HG02943 (cell line): ENCODE measurements around the gene ZP3.
"Not testable (repeated sequence)": the region's sequence is repeated elsewhere in the genome, so short reads cannot be mapped to it uniquely, and the experiment has no call there.

Experiments used
- ATAC-seq: cut with Tn5 transposase; IDR thresholded peaks from one replicate; pipeline ENCODE4 v1.9.1; 2021; ENCODE audit warnings: mild to moderate bottlenecking, low read depth, moderate library complexity; ENCODE audit not compliant: unreplicated experiment

ZP3 gene

GRCh38 chr7:76439120-76439888 is 14.6 kb downstream of the ZP3 start:
- not testable (repeated sequence) for ATAC-seq

- ATAC-seq = not testable (repeated sequence)
Measured at GRCh38 chr7:76440404-76440803, 15.7 kb downstream of the ZP3 start.

- peak; percentile 49 for ATAC-seq
Measured at GRCh38 chr7:76441792-76442191, 17.0 kb downstream of the ZP3 start.

GRCh38 chr7:76442664-76443446 is 18.1 kb downstream of the ZP3 start:
- not testable (repeated sequence) for ATAC-seq

- ATAC-seq = not testable (repeated sequence)
Measured at GRCh38 chr7:76443846-76444245, 19.1 kb downstream of the ZP3 start.

GRCh38 chr7:76445577-76446008 is 20.8 kb downstream of the ZP3 start:
- ATAC-seq = peak; percentile 83

GRCh38 chr7:76457017-76457416 is 32.3 kb downstream of the ZP3 start:
- ATAC-seq = not testable (repeated sequence)

GRCh38 chr7:76458504-76458903 is 33.8 kb downstream of the ZP3 start:
- not testable (repeated sequence) for ATAC-seq

GRCh38 chr7:76460767-76461166 is 36.0 kb downstream of the ZP3 start:
- not testable (repeated sequence) for ATAC-seq

- peak; percentile 96 for ATAC-seq
Measured at GRCh38 chr7:76461464-76462101, 36.8 kb downstream of the ZP3 start, which contains the start of gene DTX2. Gene DTX2, plus strand, starts transcription at chr7:76461709. Its CDS starts 18,801 bp downstream, at chr7:76480510.

GRCh38 chr7:76462271-76462882 is 37.6 kb downstream of the ZP3 start:
- not testable (repeated sequence) for ATAC-seq

GRCh38 chr7:76464959-76465358 is 40.2 kb downstream of the ZP3 start:
- not testable (repeated sequence) for ATAC-seq

GRCh38 chr7:76465950-76466349 is 41.2 kb downstream of the ZP3 start:
- ATAC-seq = not testable (repeated sequence)

GRCh38 chr7:76467743-76468404 is 43.1 kb downstream of the ZP3 start:
- ATAC-seq = not testable (repeated sequence)

- ATAC-seq = not testable (repeated sequence)
Measured at GRCh38 chr7:76471556-76472221, 46.9 kb downstream of the ZP3 start.

GRCh38 chr7:76473097-76473496 is 48.3 kb downstream of the ZP3 start:
- not testable (repeated sequence) for ATAC-seq

- ATAC-seq = not testable (repeated sequence)
Measured at GRCh38 chr7:76476280-76476679, 51.5 kb downstream of the ZP3 start.

GRCh38 chr7:76476742-76477474 is 52.2 kb downstream of the ZP3 start:
- ATAC-seq = not testable (repeated sequence)

GRCh38 chr7:76479628-76480027 is 54.9 kb downstream of the ZP3 start:
- not testable (repeated sequence) for ATAC-seq
